ENCODE data around the gene CSKMT.

DNA sequence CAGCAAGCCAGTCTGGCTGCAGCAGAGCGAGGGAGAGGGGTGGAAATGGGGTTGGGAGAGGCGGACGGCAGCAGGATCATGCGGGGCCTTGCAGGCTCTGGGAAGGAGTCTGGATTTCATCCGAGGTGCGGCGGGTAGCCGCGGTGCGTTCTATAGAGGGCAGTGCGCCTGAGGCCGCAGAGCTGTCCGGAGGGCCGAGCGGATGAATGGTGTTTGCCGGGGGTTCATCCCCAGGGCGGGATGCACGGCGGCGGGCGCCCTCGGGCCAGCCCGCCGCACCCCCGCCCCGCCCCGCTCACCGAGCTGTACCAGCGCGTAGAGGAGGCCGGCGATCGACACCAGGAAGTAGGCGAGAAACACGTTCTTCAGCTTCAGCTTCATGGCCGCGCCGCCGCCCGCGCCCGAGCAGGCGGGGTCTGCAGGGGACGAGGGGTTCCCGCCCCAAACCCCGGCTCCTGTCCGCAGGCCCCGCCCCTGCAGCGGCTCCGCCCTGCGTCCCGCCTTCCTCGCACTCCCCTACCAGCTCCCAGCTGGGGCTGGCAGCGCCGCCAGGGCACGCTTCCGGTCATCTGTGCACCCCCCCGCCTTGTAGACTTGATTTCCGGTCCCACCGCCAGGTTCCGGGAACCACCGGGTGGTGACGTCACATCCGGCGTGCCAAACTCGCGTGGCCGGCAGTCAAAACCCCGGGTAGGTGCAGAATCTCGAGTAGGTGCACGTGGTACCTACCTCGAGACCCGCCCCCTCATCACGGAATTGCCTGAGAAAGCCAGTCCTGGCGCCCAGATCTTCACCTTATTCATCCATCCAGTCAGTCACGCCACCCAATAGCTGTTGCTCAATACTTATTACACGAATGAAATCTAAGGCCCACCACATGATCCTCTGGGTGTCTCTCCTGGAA, 43.3 kb upstream of the CSKMT start, which contains the start of gene B3GAT3:
- TF ChIP-seq, protein P1, sequence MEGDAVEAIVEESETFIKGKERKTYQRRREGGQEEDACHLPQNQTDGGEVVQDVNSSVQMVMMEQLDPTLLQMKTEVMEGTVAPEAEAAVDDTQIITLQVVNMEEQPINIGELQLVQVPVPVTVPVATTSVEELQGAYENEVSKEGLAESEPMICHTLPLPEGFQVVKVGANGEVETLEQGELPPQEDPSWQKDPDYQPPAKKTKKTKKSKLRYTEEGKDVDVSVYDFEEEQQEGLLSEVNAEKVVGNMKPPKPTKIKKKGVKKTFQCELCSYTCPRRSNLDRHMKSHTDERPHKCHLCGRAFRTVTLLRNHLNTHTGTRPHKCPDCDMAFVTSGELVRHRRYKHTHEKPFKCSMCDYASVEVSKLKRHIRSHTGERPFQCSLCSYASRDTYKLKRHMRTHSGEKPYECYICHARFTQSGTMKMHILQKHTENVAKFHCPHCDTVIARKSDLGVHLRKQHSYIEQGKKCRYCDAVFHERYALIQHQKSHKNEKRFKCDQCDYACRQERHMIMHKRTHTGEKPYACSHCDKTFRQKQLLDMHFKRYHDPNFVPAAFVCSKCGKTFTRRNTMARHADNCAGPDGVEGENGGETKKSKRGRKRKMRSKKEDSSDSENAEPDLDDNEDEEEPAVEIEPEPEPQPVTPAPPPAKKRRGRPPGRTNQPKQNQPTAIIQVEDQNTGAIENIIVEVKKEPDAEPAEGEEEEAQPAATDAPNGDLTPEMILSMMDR (IDR thresholded peaks at IDR 0.05; ENCODE audit: extremely low read depth in 1 of 2, insufficient read depth in 1 of 2, low read depth in 1 of 2, low read length in 2 of 2) = no peak
- TF ChIP-seq POLR2A (IDR thresholded peaks at IDR 0.05; ENCODE audit: low read depth, low read length) (peak; percentile 95), MYC (IDR thresholded peaks at IDR 0.05; ENCODE audit: low read depth, low read length) (peak; percentile 65), JUN (IDR thresholded peaks at IDR 0.05; ENCODE audit: borderline replicate concordance, insufficient read depth, insufficient read length, low read depth) (peak; percentile 68), EZH2 (IDR thresholded peaks at IDR 0.05; ENCODE audit: borderline replicate concordance, low read depth, low read length, severe bottlenecking) (no peak), POLR2AphosphoS5 (IDR thresholded peaks at IDR 0.05; ENCODE audit: insufficient read depth, low read depth, low read length) (peak; percentile 98), GATA2 (IDR thresholded peaks at IDR 0.05; ENCODE audit: insufficient read depth, insufficient read length, low read depth, low read length) (no peak)
- TF ChIP-seq, protein P2, sequence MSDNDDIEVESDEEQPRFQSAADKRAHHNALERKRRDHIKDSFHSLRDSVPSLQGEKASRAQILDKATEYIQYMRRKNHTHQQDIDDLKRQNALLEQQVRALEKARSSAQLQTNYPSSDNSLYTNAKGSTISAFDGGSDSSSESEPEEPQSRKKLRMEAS (IDR thresholded peaks at IDR 0.05; ENCODE audit: insufficient read depth, insufficient read length) = peak; percentile 92

Data from endothelial cell of umbilical vein (primary cell).